GM12878 (cell line): Measurements from ENCODE around the gene NAP1L4. TPM values are rescaled to one million over a fixed set of nuclear protein-coding genes. Genes with fewer than 3 reads are reported as not detected.
A peak's percentile ranks its signal among the peaks of the same experiment; 100 is the strongest.

Source experiments
- BCLAF1 ChIP-seq: fragments of 450-650 bp; IDR thresholded peaks from 2 replicates; pipeline ENCODE4 v1.6.1; 2017; ENCODE audit warnings: antibody characterized with exemption, mild to moderate bottlenecking, moderate library complexity
- CBX5 ChIP-seq: sonication (generic); IDR thresholded peaks from 2 replicates; pipeline ENCODE4 v1.6.1; 2016; ENCODE audit warnings: low read depth, moderate library complexity, mild to moderate bottlenecking, inconsistent platforms
- CEBPB ChIP-seq, 2 experiments: fragments of 150-350 bp in 1 of 2; IDR thresholded peaks; 2 replicates each; pipeline ENCODE4 v1.6.1; 2012 to 2014; ENCODE audit warnings: low read depth in 2 of 2, low read length in 2 of 2, borderline replicate concordance in 1 of 2, inconsistent platforms in 1 of 2
- CEBPZ ChIP-seq: fragments of 150-350 bp; IDR thresholded peaks from 2 replicates; pipeline ENCODE4 v1.6.1; 2016; ENCODE audit warnings: low read depth, low read length
- CREB1 ChIP-seq: IDR thresholded peaks from 2 replicates; pipeline ENCODE4 v1.6.1; 2012; ENCODE audit warnings: low read depth, mild to moderate bottlenecking, inconsistent platforms
- CREM ChIP-seq: IDR thresholded peaks from 2 replicates; pipeline ENCODE4 v1.6.1; 2014; ENCODE audit warnings: antibody characterized with exemption, low read depth
- EP300 ChIP-seq, 2 experiments: fragments of 150-350 bp in 1 of 2; IDR thresholded peaks; 2 replicates each; pipeline ENCODE4 v1.6.1; 2011 to 2012; ENCODE audit warnings: low read depth in 2 of 2, low read length in 2 of 2, borderline replicate concordance in 1 of 2, improper control_type of control experiment in 1 of 2, inconsistent platforms in 1 of 2; ENCODE audit not compliant: control insufficient read depth in 1 of 2
- ETV6 ChIP-seq, 2 experiments: fragments of 450-650 bp in 1 of 2; IDR thresholded peaks in 1 of 2; conservative IDR thresholded peaks in 1 of 2; 2 replicates each; pipeline ENCODE4 v1.6.1; 2014; ENCODE audit warnings: antibody characterized with exemption in 1 of 2, borderline replicate concordance in 1 of 2, low read depth in 1 of 2, mild to moderate bottlenecking in 1 of 2, moderate library complexity in 1 of 2
- GABPA ChIP-seq: IDR thresholded peaks from 2 replicates; pipeline ENCODE4 v1.6.1; 2014; ENCODE audit warnings: antibody characterized with exemption, low read depth, mild to moderate bottlenecking, inconsistent platforms
- HDAC2 ChIP-seq: fragments of 200-600 bp; sonication (generic); IDR thresholded peaks from 2 replicates; pipeline ENCODE4 v1.6.1; 2017
- HSF1 ChIP-seq: fragments of 150-350 bp; IDR thresholded peaks from 2 replicates; pipeline ENCODE4 v1.6.1; 2014; ENCODE audit warnings: mild to moderate bottlenecking, low read depth, low read length
- MYC ChIP-seq: IDR thresholded peaks from 2 replicates; pipeline ENCODE4 v1.6.1; 2011; ENCODE audit warnings: mild to moderate bottlenecking, low read length, moderate library complexity, inconsistent platforms; ENCODE audit not compliant: insufficient read depth, insufficient replicate concordance, insufficient read length, severe bottlenecking
- NR2C1 ChIP-seq: fragments of 450-650 bp; IDR thresholded peaks from 2 replicates; pipeline ENCODE4 v1.6.1; 2017; ENCODE audit warnings: antibody characterized with exemption, mild to moderate bottlenecking, moderate library complexity
- NR2C2 ChIP-seq: IDR thresholded peaks from 2 replicates; pipeline ENCODE4 v1.6.1; 2011; ENCODE audit warnings: borderline replicate concordance, low read depth; ENCODE audit not compliant: control insufficient read depth, insufficient read length
- NR2F1 ChIP-seq: fragments of 450-650 bp; conservative IDR thresholded peaks from 2 replicates; pipeline ENCODE4 v1.6.1; 2017; ENCODE audit warnings: mild to moderate bottlenecking
- NRF1 ChIP-seq: conservative IDR thresholded peaks from 2 replicates; pipeline ENCODE4 v1.6.1; 2011; ENCODE audit warnings: mild to moderate bottlenecking, low read depth, low read length, improper control_type of control experiment
- PML ChIP-seq: IDR thresholded peaks from 2 replicates; pipeline ENCODE4 v1.6.1; 2012; ENCODE audit warnings: low read length, inconsistent platforms
- RAD51 ChIP-seq: fragments of 450-650 bp; IDR thresholded peaks from 2 replicates; pipeline ENCODE4 v1.6.1; 2016; ENCODE audit warnings: moderate library complexity, mild to moderate bottlenecking, inconsistent platforms
- RBBP5 ChIP-seq: fragments of 200-600 bp; sonication (generic); conservative IDR thresholded peaks from 2 replicates; pipeline ENCODE4 v1.6.1; 2016
- RUNX3 ChIP-seq: IDR thresholded peaks from 2 replicates; pipeline ENCODE4 v1.6.1; 2012; ENCODE audit warnings: low read length, inconsistent platforms
- STAT1 ChIP-seq: fragments of 450-650 bp; conservative IDR thresholded peaks from 2 replicates; pipeline ENCODE4 v1.6.1; 2014; ENCODE audit warnings: antibody characterized with exemption, mild to moderate bottlenecking
- YY1 ChIP-seq: IDR thresholded peaks from 2 replicates; pipeline ENCODE4 v1.6.1; 2011; ENCODE audit warnings: low read depth, mild to moderate bottlenecking, low read length
- ZNF207 ChIP-seq: fragments of 450-650 bp; IDR thresholded peaks from 2 replicates; pipeline ENCODE4 v1.6.1; 2014; ENCODE audit warnings: antibody characterized with exemption, mild to moderate bottlenecking, borderline replicate concordance
- ZSCAN29 ChIP-seq: fragments of 450-650 bp; IDR thresholded peaks from 2 replicates; pipeline ENCODE4 v1.6.1; 2017; ENCODE audit warnings: mild to moderate bottlenecking, moderate library complexity
- polyA plus RNA-seq, 11 experiments: library from polyadenylated mRNA; depleted of rRNA in 4 of 11; unstranded in 6 of 11; stranded (reverse) in 5 of 11; fragments of >200 nt; fragmentation: Nextera tagmentation in 4 of 11; fragmentation: Illumina TruSeq in 1 of 11; extraction: Ambion mirVana in 4 of 11; extraction: Trizol in 1 of 11; gene quantifications; 1 replicate in 1 of 11; 2 replicates in 10 of 11; pipeline versions ENCODE4 v1.2.1 to v1.2.3, GENCODE V29; 2011 to 2016; ENCODE audit warnings: inconsistent platforms in 2 of 11, missing spikeins in 2 of 11, low read depth in 1 of 11
- total RNA-seq, 4 experiments: library from RNA; depleted of rRNA in 3 of 4; stranded (reverse); fragments of >200 nt in 3 of 4; fragmentation: Illumina TruSeq in 1 of 4; extraction: Trizol in 1 of 4; gene quantifications; 2 replicates each; pipeline versions ENCODE4 v1.2.1 to v1.2.3, GENCODE V29; 2013 to 2021

Gene NAP1L4
- total and polyA plus RNA-seq, 10 of the 15 experiments (the other 5 are each of a cell fraction or from before 2014, with no cell fraction given): 24.8 to 198 (median 114) TPM

- peak in 1 of 2 experiments; percentile 73; a peak in 2 of 4 replicates for TF ChIP-seq ETV6 (conservative IDR thresholded peaks at IDR 0.05 in 1 of 2, IDR thresholded peaks at IDR 0.05 in 1 of 2; ENCODE audit: borderline replicate concordance in 1 of 2, low read depth in 1 of 2)
- peak; percentile 28; the same call in 1 of the 2 replicates for TF ChIP-seq RAD51
- no peak for TF ChIP-seq NR2C1
- no peak for TF ChIP-seq STAT1
- no peak for TF ChIP-seq HDAC2
- TF ChIP-seq RUNX3: peak; percentile 41
- TF ChIP-seq ZSCAN29: no peak
- TF ChIP-seq ZNF207: no peak
- 0 out of 2 replicates have a peak, but pooled peaks have one; percentile 27 for TF ChIP-seq YY1
- no peak for TF ChIP-seq BCLAF1
- TF ChIP-seq CEBPZ: no peak
- no peak for TF ChIP-seq NR2F1
- no peak for TF ChIP-seq GABPA
- TF ChIP-seq RBBP5: no peak
- no peak for TF ChIP-seq MYC
- TF ChIP-seq CEBPB (IDR thresholded peaks at IDR 0.05; ENCODE audit: borderline replicate concordance in 1 of 2, low read depth in 2 of 2, low read length in 2 of 2): no peak
- no peak for TF ChIP-seq HSF1
- TF ChIP-seq PML: no peak
- TF ChIP-seq NR2C2: no peak
- TF ChIP-seq NRF1: no peak
- TF ChIP-seq CREM: 0 out of 2 replicates have a peak, but pooled peaks have one; percentile 3
- no peak for TF ChIP-seq CBX5
- no peak for TF ChIP-seq EP300 (IDR thresholded peaks at IDR 0.05; ENCODE audit: borderline replicate concordance in 1 of 2, control insufficient read depth in 1 of 2, low read depth in 2 of 2, low read length in 2 of 2)
- TF ChIP-seq CREB1: no peak
Observed at GRCh38 chr11:3022300-3022967, 30.3 kb upstream of the NAP1L4 start (continued).
